ENCODE results near the gene STXBP6.

Gene STXBP6

DNA sequence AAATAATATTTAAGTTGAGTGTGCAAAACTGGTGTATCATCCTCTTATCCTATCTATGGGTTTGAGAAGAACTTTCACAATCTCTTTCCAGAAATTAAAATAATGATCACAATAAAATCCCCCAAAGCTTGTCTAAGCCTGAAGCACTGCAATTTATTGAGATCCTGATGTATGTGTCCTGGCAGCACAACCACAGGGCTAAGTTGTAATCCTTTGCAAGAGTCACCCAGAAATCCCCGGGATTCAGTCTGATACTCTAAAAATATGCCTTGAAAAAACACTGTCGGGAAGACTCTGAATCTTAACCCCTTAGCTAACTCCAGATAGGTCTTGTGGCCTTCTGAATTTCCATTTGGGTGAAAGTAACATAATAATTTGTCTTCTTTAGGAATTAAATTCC, 40.3 kb upstream of the STXBP6 start:
- Histone ChIP-seq H3K36me3 (ENCODE audit: control insufficient read depth in 2 of 2, insufficient read depth in 1 of 2, low read length in 2 of 2) (no peaks in the 10 kb centered on the region), H3K4me1 (ENCODE audit: control insufficient read depth, insufficient read depth, low read length) (no peaks in the 10 kb centered on the region), H3K27ac (ENCODE audit: extremely low read depth, low read depth, low read length) (no peak overlapping the region), H3K4me3 (ENCODE audit: low read depth, low read length) (no peak overlapping the region), H3K9me3 (ENCODE audit: control insufficient read depth, insufficient read depth, low read depth, low read length) (no peaks in the 10 kb centered on the region)
- TF ChIP-seq, protein P1, sequence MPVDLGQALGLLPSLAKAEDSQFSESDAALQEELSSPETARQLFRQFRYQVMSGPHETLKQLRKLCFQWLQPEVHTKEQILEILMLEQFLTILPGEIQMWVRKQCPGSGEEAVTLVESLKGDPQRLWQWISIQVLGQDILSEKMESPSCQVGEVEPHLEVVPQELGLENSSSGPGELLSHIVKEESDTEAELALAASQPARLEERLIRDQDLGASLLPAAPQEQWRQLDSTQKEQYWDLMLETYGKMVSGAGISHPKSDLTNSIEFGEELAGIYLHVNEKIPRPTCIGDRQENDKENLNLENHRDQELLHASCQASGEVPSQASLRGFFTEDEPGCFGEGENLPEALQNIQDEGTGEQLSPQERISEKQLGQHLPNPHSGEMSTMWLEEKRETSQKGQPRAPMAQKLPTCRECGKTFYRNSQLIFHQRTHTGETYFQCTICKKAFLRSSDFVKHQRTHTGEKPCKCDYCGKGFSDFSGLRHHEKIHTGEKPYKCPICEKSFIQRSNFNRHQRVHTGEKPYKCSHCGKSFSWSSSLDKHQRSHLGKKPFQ (tag by site-specific recombination; IDR thresholded peaks at IDR 0.05): no peak
- TF ChIP-seq ZNF341 (tag by site-specific recombination; IDR thresholded peaks at IDR 0.05; ENCODE audit: low read depth) (no peak), ZBTB20 (tag by site-specific recombination; IDR thresholded peaks at IDR 0.05) (no peak), ZNF16 (tag by site-specific recombination; IDR thresholded peaks at IDR 0.05; ENCODE audit: low read depth) (no peak), ZNF585B (tag by site-specific recombination; IDR thresholded peaks at IDR 0.05) (no peak), ZNF658 (tag by site-specific recombination; IDR thresholded peaks at IDR 0.05) (no peak), ZNF501 (tag by site-specific recombination; IDR thresholded peaks at IDR 0.05) (no peak), OVOL3 (tag by site-specific recombination; IDR thresholded peaks at IDR 0.05) (no peak), ZBTB8A (tag by site-specific recombination; IDR thresholded peaks at IDR 0.05) (no peak), ZNF623 (tag by site-specific recombination; IDR thresholded peaks at IDR 0.05) (no peak), ZNF571 (tag by site-specific recombination; IDR thresholded peaks at IDR 0.05) (no peak)
- TF ChIP-seq, protein P2, sequence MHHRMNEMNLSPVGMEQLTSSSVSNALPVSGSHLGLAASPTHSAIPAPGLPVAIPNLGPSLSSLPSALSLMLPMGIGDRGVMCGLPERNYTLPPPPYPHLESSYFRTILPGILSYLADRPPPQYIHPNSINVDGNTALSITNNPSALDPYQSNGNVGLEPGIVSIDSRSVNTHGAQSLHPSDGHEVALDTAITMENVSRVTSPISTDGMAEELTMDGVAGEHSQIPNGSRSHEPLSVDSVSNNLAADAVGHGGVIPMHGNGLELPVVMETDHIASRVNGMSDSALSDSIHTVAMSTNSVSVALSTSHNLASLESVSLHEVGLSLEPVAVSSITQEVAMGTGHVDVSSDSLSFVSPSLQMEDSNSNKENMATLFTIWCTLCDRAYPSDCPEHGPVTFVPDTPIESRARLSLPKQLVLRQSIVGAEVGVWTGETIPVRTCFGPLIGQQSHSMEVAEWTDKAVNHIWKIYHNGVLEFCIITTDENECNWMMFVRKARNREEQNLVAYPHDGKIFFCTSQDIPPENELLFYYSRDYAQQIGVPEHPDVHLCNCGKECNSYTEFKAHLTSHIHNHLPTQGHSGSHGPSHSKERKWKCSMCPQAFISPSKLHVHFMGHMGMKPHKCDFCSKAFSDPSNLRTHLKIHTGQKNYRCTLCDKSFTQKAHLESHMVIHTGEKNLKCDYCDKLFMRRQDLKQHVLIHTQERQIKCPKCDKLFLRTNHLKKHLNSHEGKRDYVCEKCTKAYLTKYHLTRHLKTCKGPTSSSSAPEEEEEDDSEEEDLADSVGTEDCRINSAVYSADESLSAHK (tag by site-specific recombination; IDR thresholded peaks at IDR 0.05): no peak
- TF ChIP-seq, protein P3, sequence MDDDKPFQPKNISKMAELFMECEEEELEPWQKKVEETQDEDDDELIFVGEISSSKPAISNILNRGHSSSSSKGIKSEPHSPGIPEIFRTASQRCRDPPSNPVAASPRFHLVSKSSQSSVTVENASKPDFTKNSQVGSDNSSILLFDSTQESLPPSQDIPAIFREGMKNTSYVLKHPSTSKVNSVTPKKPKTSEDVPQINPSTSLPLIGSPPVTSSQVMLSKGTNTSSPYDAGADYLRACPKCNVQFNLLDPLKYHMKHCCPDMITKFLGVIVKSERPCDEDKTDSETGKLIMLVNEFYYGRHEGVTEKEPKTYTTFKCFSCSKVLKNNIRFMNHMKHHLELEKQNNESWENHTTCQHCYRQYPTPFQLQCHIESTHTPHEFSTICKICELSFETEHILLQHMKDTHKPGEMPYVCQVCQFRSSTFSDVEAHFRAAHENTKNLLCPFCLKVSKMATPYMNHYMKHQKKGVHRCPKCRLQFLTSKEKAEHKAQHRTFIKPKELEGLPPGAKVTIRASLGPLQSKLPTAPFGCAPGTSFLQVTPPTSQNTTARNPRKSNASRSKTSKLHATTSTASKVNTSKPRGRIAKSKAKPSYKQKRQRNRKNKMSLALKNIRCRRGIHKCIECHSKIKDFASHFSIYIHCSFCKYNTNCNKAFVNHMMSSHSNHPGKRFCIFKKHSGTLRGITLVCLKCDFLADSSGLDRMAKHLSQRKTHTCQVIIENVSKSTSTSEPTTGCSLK (tag by site-specific recombination; IDR thresholded peaks at IDR 0.05): no peak
- CTCF ChIA-PET: interaction anchor here (0.7 to 1.5 kb wide), 2 partner anchors 48 to 284 kb away, joined by 3 to 4 read pairs; no protein-coding TSS in a partner anchor
- POLR2A ChIA-PET: no interaction called here

DNA sequence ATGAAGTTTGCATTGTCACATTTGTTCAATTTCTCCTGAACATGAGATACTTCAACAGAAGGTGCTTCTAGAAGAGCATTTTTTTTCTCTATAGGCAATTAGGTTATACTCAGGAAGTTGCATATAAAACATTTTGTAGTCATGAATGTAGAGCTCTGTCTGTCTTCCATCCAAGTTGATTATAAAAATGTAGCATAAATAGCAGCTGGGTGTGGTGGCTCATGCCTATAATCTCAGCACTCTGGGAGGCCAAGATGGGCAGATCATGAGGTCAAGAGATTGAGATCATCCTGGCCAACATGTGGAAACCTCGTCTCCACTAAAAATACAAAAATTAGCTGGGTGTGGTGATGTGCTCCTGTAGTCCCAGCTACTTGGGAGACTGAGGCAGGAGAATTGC, 39.5 kb upstream of the STXBP6 start:
- no peaks in the 10 kb centered on the region for H3K4me1 ChIP-seq (ENCODE audit: control insufficient read depth, insufficient read depth, low read length)
- no peaks in the 10 kb centered on the region for H3K36me3 ChIP-seq (ENCODE audit: control insufficient read depth in 2 of 2, insufficient read depth in 1 of 2, low read length in 2 of 2)
- no peak overlapping the region for H3K27ac ChIP-seq (ENCODE audit: extremely low read depth, low read depth, low read length)
- ChIA-PET CTCF (interaction anchor here (0.7 to 1.5 kb wide), 2 partner anchors 47 to 283 kb away, joined by 3 to 4 read pairs; no protein-coding TSS in a partner anchor), POLR2A (no interaction called here)
- no peak overlapping the region for H3K4me3 ChIP-seq (ENCODE audit: low read depth, low read length)
- H3K9me3 ChIP-seq (ENCODE audit: control insufficient read depth, insufficient read depth, low read depth, low read length): no peaks in the 10 kb centered on the region
- TF ChIP-seq ZBTB17 (tag by site-specific recombination; IDR thresholded peaks at IDR 0.05) (no peak), ZNF214 (tag by site-specific recombination; IDR thresholded peaks at IDR 0.05; ENCODE audit: borderline replicate concordance) (no peak), ZNF555 (tag by site-specific recombination; conservative IDR thresholded peaks at IDR 0.05) (no peak)

DNA sequence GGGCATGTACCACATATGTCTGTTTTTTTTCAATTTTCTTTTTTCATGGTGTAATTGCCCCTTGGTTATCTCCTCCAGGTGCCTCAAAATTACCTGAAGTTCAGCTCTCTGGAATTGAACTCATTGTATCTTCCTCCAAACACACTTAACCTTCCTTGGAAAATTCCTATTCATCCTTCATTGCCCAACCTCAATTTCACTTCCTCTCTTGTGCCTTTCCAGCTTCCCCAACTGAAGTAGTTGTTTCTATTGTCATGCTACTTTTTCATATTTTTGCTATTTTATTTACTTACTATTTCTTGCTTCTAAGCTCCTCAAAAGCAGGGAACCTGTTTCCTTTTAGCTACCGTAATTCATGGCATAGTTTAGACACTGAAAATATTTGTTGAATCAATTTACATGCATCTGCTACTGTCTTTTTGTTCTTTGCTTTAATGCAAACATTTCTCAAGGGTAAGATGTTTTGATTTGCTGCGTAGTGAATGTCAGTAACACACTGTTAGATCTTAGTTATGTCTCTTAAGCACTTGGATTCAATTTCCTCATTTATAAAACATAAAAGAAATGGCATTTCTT, 37.0 kb upstream of the STXBP6 start:
- H3K4me1 ChIP-seq (ENCODE audit: control insufficient read depth, insufficient read depth, low read length): no peaks in the 10 kb centered on the region
- H3K9me3 ChIP-seq (ENCODE audit: control insufficient read depth, insufficient read depth, low read depth, low read length): no peaks in the 10 kb centered on the region
- ChIA-PET POLR2A (no interaction called here), CTCF (interaction anchor here (0.7 to 1.9 kb wide), 2 partner anchors 46 to 60 kb away, joined by 4 to 10 read pairs; no protein-coding TSS in a partner anchor)
- no peak overlapping the region for H3K4me3 ChIP-seq (ENCODE audit: low read depth, low read length)
- no peaks in the 10 kb centered on the region for H3K36me3 ChIP-seq (ENCODE audit: control insufficient read depth in 2 of 2, insufficient read depth in 1 of 2, low read length in 2 of 2)
- H3K27ac ChIP-seq (ENCODE audit: extremely low read depth, low read depth, low read length): no peak overlapping the region
- TF ChIP-seq ZNF133 (tag by site-specific recombination; IDR thresholded peaks at IDR 0.05) (no peak), WT1 (tag by site-specific recombination; IDR thresholded peaks at IDR 0.05) (no peak), ZNF792 (tag by site-specific recombination; IDR thresholded peaks at IDR 0.05) (no peak), KLF16 (tag by site-specific recombination; IDR thresholded peaks at IDR 0.05) (no peak), ZNF664 (tag by site-specific recombination; IDR thresholded peaks at IDR 0.05) (no peak), PRDM1 (tag by site-specific recombination; IDR thresholded peaks at IDR 0.05) (no peak), ZNF423 (tag by site-specific recombination; IDR thresholded peaks at IDR 0.05) (no peak)
- TF ChIP-seq, protein P4, sequence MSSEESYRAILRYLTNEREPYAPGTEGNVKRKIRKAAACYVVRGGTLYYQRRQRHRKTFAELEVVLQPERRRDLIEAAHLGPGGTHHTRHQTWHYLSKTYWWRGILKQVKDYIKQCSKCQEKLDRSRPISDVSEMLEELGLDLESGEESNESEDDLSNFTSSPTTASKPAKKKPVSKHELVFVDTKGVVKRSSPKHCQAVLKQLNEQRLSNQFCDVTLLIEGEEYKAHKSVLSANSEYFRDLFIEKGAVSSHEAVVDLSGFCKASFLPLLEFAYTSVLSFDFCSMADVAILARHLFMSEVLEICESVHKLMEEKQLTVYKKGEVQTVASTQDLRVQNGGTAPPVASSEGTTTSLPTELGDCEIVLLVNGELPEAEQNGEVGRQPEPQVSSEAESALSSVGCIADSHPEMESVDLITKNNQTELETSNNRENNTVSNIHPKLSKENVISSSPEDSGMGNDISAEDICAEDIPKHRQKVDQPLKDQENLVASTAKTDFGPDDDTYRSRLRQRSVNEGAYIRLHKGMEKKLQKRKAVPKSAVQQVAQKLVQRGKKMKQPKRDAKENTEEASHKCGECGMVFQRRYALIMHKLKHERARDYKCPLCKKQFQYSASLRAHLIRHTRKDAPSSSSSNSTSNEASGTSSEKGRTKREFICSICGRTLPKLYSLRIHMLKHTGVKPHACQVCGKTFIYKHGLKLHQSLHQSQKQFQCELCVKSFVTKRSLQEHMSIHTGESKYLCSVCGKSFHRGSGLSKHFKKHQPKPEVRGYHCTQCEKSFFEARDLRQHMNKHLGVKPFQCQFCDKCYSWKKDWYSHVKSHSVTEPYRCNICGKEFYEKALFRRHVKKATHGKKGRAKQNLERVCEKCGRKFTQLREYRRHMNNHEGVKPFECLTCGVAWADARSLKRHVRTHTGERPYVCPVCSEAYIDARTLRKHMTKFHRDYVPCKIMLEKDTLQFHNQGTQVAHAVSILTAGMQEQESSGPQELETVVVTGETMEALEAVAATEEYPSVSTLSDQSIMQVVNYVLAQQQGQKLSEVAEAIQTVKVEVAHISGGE (tag by site-specific recombination; conservative IDR thresholded peaks at IDR 0.05; ENCODE audit: low read depth): no peak

Data from HEK293 (cell line).